Sigmoid colon (tissue), 4 donors: ENCODE data around the gene CHN2.

Experiments
- CTCF ChIP-seq, 4 experiments: fragments of 450-650 bp in 3 of 4; fragments of 200-600 bp in 1 of 4; IDR thresholded peaks; one replicate each; pipeline ENCODE4 v1.5.1; 2016 to 2019; ENCODE audit warnings: antibody characterized with exemption in 4 of 4, mild to moderate bottlenecking in 3 of 4, moderate library complexity in 2 of 4
- EP300 ChIP-seq, 4 donors: sonication (generic); formaldehyde crosslinking; IDR thresholded peaks; one replicate each; pipeline ENCODE4 v1.6.1; 2017; ENCODE audit warnings: antibody characterized with exemption in 4 of 4
- POLR2A ChIP-seq, 2 donors: fragments of 450-650 bp; IDR thresholded peaks; one replicate each; pipeline ENCODE4 v1.6.1; 2016; ENCODE audit warnings: antibody characterized with exemption in 2 of 2, mild to moderate bottlenecking in 2 of 2, moderate library complexity in 2 of 2

GRCh38 chr7:29197916-29198315 lies 3.3 kb downstream of the CHN2 start:
- no peak for TF ChIP-seq CTCF (IDR thresholded peaks at IDR 0.05)
- TF ChIP-seq POLR2A (IDR thresholded peaks at IDR 0.05) = no peak
- no peak for TF ChIP-seq EP300 (IDR thresholded peaks at IDR 0.05)
